ENCODE data around the gene NUBP1.

GRCh38 chr16:10782628-10783027 lies 39.0 kb downstream of the NUBP1 start:
- TF ChIP-seq CTCF (IDR thresholded peaks at IDR 0.05 in 2 of 3, conservative IDR thresholded peaks at IDR 0.05 in 1 of 3; ENCODE audit: borderline replicate concordance in 1 of 3, insufficient read depth in 1 of 3, low read depth in 2 of 3, low read length in 2 of 3) (no peak), SIN3A (IDR thresholded peaks at IDR 0.05; ENCODE audit: low read depth) (no peak), SP1 (IDR thresholded peaks at IDR 0.05; ENCODE audit: low read depth) (no peak), CEBPB (IDR thresholded peaks at IDR 0.05; ENCODE audit: low read depth) (no peak), EGR1 (IDR thresholded peaks at IDR 0.05; ENCODE audit: low read depth) (no peak), EZH2 (IDR thresholded peaks at IDR 0.05) (no peak), POLR2AphosphoS5 (IDR thresholded peaks at IDR 0.05; ENCODE audit: low read depth, low read length) (no peak), ELF1 (IDR thresholded peaks at IDR 0.05; ENCODE audit: borderline replicate concordance, low read depth) (no peak), EZH2phosphoT487 (IDR thresholded peaks at IDR 0.05; ENCODE audit: borderline replicate concordance) (no peak), RAD21 (IDR thresholded peaks at IDR 0.05; ENCODE audit: low read depth) (no peak), YY1 (IDR thresholded peaks at IDR 0.05; ENCODE audit: extremely low read depth, insufficient replicate concordance, low read depth, low read length) (no peak)
- TF ChIP-seq, protein P1, sequence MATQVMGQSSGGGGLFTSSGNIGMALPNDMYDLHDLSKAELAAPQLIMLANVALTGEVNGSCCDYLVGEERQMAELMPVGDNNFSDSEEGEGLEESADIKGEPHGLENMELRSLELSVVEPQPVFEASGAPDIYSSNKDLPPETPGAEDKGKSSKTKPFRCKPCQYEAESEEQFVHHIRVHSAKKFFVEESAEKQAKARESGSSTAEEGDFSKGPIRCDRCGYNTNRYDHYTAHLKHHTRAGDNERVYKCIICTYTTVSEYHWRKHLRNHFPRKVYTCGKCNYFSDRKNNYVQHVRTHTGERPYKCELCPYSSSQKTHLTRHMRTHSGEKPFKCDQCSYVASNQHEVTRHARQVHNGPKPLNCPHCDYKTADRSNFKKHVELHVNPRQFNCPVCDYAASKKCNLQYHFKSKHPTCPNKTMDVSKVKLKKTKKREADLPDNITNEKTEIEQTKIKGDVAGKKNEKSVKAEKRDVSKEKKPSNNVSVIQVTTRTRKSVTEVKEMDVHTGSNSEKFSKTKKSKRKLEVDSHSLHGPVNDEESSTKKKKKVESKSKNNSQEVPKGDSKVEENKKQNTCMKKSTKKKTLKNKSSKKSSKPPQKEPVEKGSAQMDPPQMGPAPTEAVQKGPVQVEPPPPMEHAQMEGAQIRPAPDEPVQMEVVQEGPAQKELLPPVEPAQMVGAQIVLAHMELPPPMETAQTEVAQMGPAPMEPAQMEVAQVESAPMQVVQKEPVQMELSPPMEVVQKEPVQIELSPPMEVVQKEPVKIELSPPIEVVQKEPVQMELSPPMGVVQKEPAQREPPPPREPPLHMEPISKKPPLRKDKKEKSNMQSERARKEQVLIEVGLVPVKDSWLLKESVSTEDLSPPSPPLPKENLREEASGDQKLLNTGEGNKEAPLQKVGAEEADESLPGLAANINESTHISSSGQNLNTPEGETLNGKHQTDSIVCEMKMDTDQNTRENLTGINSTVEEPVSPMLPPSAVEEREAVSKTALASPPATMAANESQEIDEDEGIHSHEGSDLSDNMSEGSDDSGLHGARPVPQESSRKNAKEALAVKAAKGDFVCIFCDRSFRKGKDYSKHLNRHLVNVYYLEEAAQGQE (IDR thresholded peaks at IDR 0.05; ENCODE audit: low read depth) = no peak
